ENCODE measurements around the gene PLAGL2. TPM values are rescaled to one million over a fixed set of nuclear protein-coding genes. Genes with fewer than 3 reads are reported as not detected.

The PLAGL2 gene
- total and polyA plus RNA-seq, 2 donors from 2014 or later = 3.8 to 9.2 TPM

DNA sequence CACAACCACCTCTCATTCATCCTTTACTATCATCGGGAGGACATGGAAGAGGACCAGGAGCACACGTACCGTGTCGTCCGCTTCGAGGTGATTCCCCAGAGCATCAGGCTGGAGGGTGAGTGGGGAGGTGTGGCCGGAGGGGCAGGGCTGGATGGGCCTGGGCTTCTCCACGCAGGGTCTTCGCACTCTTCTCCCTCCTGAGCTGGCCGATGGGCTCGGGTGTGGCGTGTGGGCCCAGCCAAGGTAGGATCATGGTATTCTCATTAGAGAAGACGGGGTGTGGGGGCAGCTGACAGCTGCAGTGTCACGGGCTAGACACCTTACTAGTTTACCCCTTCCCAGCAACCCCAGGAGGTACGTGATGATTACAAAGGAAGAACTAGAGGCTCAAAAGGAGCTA is 64.6 kb downstream of the PLAGL2 start:
- Histone ChIP-seq H3K4me1 (ENCODE audit: control insufficient read depth in 2 of 3, insufficient read depth in 2 of 3, low read depth in 1 of 3, low read length in 3 of 3) (peaks cover 0 to 4% (median 0%) of the 10 kb centered on the region in 3 donors), H3K9ac (ENCODE audit: low read length in 3 of 3) (no peak overlapping the region), H3K27ac (ENCODE audit: low read depth in 2 of 2, low read length in 2 of 2) (no peak overlapping the region), H3K27me3 (ENCODE audit: control insufficient read depth, insufficient read depth, low read length) (no peaks in the 10 kb centered on the region), H3K9me3 (ENCODE audit: control insufficient read depth in 2 of 3, insufficient read depth in 1 of 3, low read length in 3 of 3) (no peaks in the 10 kb centered on the region), H3K4me3 (ENCODE audit: low read length in 3 of 3) (no peak overlapping the region), H3K36me3 (ENCODE audit: control insufficient read depth in 2 of 3, insufficient read depth in 3 of 3, low read length in 3 of 3) (peaks cover 5 to 77% (median 43%) of the 10 kb centered on the region in 3 donors)
- TF ChIP-seq, protein P1, sequence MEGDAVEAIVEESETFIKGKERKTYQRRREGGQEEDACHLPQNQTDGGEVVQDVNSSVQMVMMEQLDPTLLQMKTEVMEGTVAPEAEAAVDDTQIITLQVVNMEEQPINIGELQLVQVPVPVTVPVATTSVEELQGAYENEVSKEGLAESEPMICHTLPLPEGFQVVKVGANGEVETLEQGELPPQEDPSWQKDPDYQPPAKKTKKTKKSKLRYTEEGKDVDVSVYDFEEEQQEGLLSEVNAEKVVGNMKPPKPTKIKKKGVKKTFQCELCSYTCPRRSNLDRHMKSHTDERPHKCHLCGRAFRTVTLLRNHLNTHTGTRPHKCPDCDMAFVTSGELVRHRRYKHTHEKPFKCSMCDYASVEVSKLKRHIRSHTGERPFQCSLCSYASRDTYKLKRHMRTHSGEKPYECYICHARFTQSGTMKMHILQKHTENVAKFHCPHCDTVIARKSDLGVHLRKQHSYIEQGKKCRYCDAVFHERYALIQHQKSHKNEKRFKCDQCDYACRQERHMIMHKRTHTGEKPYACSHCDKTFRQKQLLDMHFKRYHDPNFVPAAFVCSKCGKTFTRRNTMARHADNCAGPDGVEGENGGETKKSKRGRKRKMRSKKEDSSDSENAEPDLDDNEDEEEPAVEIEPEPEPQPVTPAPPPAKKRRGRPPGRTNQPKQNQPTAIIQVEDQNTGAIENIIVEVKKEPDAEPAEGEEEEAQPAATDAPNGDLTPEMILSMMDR (IDR thresholded peaks at IDR 0.05; ENCODE audit: borderline replicate concordance, extremely low read depth, insufficient read depth) = no peak
- DNase-seq = peak in 1 of 5 donors; percentile 11
- no peak for FAIRE-seq
- intact Hi-C loops (cut with DNase I) = no loop called here

Other genes with a start within 250 kb of the PLAGL2 start
- 0.06 TPM for gene XKR7, start 239.6 kb downstream of the PLAGL2 start, total RNA-seq
- not detected for gene XKR7, start 239.6 kb downstream of the PLAGL2 start, polyA plus RNA-seq (ENCODE audit: insufficient read depth, low read depth, low replicate concordance)
- gene CCM2L, start 197.3 kb downstream of the PLAGL2 start, total RNA-seq = 13.8 TPM
- gene CCM2L, start 197.3 kb downstream of the PLAGL2 start, polyA plus RNA-seq (ENCODE audit: insufficient read depth, low read depth, low replicate concordance) = 9.9 TPM
- 24.0 TPM for gene HCK, start 155.5 kb downstream of the PLAGL2 start, total RNA-seq
- 3.9 TPM for gene HCK, start 155.5 kb downstream of the PLAGL2 start, polyA plus RNA-seq (ENCODE audit: insufficient read depth, low read depth, low replicate concordance)
- 52.0 TPM for gene TM9SF4, start 98.0 kb downstream of the PLAGL2 start, total RNA-seq
- gene TM9SF4, start 98.0 kb downstream of the PLAGL2 start, polyA plus RNA-seq (ENCODE audit: insufficient read depth, low read depth, low replicate concordance) = 26.3 TPM
- 36.7 TPM for gene POFUT1, start 137 bp upstream of the PLAGL2 start, total RNA-seq
- 16.7 TPM for gene POFUT1, start 137 bp upstream of the PLAGL2 start, polyA plus RNA-seq (ENCODE audit: insufficient read depth, low read depth, low replicate concordance)
- 62.2 TPM for gene KIF3B, start 69.9 kb upstream of the PLAGL2 start, total RNA-seq
- 31.6 TPM for gene KIF3B, start 69.9 kb upstream of the PLAGL2 start, polyA plus RNA-seq (ENCODE audit: insufficient read depth, low read depth, low replicate concordance)
- gene ASXL1, start 150.6 kb upstream of the PLAGL2 start, total RNA-seq = 71.1 TPM
- gene ASXL1, start 150.6 kb upstream of the PLAGL2 start, polyA plus RNA-seq (ENCODE audit: insufficient read depth, low read depth, low replicate concordance) = 16.2 TPM